ENCODE measurements around the gene KATNAL1.
A peak's percentile ranks its signal among the peaks of the same experiment; 100 is the strongest.

Gene KATNAL1

DNA sequence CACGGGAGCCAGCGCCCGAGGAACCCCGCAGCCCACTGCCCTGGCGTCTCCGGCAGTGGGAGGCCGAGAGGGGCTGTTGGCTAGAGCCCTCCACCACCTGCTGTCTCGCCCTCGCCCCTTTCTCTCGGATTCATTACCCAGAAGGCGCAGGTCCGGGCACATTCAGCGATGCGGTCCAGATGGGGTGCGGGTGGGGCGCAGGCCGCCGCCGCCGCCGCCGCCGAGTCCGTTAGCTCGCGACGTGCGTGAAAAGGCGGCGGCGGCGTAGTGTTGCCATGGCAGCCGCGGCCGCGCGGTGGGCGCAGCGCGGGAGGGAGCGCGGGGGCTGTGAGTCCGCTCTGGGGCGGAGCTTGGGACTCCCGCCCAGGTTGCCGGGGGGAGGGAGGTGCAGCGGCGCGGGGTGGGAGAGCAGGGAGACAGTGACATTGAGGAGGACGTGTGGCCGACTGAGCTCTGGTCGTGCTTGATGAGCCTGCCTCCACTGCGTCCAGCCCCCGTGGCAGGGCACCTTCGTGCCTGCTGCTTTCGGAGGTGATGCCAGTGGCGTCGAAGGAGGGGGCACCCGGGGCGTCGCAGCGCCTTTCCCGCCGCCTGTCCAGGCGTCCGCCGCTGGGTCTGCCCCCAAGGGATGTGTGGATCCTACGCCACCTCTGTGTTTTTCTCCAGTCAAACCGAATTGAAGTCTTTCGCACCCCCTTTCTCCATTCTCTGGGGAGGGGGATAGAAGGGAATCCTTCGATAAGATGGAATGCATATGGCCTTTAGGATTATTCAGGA is at the start of gene KATNAL1:
TSS of gene KATNAL1 (minus strand) at position 358 of the 777 bp plus-strand sequence. CDS start 23,774 bp downstream, outside the sequence.
- peak; percentile 21 to 37 for DNase-seq

DNA sequence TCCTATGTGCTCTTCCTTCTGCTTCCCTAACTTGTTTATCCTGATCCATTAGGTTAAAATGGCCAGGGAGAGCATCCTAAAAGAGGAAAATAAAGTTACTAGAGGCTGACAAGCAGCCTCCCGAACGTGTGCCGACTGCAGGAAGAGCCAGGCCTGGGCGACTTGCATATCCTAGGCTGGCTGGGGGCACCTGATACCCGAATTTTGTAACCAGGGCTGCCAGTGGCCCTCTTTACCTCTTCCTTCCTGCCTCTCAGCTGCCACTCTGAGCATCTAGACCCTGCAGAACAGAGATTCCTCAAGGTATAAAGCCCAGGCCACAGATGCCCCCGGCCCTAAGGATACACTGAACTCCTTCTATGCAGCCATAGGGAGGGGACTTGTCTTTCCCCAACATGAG is 48.5 kb upstream of the KATNAL1 start:
- DNase-seq, result no peak

- DNase-seq, result peak in 1 of 2 donors; percentile 33
Observed at GRCh38 chr13:30355384-30355699, 48.0 kb upstream of the KATNAL1 start.

- DNase-seq, result no peak
Observed at GRCh38 chr13:30354493-30355383, 47.4 kb upstream of the KATNAL1 start.

DNA sequence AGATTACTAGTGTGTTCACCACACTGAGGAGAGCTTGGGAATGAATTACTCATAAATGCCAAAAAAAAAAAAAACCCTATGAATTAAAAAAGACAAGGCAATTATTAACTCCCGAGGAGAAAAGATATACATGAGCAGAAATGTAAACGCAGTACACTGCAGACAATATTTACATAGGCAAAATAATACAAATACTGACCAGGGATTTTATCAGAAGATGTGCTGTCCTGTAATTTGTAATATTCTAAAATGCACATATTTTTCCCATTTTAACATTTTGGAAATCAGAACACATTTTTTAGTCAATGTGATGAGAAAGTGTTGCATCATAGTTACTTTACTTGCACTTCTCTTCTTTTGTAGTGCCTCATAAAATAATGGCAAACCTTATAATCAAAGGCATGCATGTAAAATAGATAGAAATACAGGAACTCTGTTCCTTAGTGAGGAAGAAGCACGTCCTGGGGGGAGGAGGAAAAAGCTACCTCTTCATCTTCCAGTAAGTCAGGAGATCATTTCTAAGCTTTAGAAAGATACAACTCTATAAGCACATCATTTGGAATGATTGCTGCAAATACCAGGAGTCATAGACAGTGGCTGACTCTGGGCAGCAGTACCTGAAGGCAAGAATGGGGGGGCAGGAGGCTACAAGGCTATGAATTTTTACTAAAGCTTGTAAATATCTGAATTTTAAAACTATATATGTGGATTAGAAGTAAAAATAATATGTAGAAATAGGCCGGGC is 46.3 kb upstream of the KATNAL1 start:
- DNase-seq, result no peak

DNA sequence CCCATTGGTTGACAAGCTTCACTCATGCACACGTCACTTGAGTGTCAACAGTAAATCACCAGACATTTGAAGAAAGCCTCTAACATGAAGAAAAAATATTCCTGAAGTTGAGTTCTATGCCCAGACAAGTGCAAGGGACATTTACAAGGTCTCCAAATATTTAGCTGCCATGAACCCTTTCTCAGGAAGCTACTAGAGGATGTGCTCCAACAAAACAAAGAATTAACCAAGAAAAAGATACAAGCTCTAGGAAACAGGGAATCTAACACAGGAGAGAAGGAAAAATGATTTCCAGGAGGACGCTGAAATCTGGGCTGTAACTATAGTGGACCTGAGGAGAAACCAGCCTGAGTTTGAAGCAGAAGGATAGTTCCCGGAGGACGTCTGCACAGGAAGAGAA is 45.7 kb upstream of the KATNAL1 start:
- no peak for DNase-seq

DNA sequence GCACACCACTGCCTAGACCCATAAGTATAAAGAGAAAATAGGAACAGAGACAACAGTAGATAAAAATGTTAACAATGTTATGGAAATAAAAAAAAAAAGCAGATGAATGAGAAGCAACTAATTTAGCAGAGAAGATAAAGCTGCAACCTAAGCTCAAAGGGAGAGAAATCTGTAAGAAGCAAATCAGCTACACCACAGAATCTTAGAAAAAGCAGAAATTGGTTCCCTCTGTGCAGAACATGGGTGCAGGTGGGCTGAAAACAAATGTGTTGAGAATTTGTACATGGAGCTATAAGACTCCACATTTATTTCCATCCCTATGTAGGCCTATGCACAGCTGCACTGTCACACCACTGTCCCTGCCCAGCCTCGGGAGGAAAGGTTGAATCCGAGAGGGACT is 44.8 kb upstream of the KATNAL1 start:
- DNase-seq, result no peak

- no peak for DNase-seq
Observed at GRCh38 chr13:30346789-30347167, 39.4 kb upstream of the KATNAL1 start.

DNA sequence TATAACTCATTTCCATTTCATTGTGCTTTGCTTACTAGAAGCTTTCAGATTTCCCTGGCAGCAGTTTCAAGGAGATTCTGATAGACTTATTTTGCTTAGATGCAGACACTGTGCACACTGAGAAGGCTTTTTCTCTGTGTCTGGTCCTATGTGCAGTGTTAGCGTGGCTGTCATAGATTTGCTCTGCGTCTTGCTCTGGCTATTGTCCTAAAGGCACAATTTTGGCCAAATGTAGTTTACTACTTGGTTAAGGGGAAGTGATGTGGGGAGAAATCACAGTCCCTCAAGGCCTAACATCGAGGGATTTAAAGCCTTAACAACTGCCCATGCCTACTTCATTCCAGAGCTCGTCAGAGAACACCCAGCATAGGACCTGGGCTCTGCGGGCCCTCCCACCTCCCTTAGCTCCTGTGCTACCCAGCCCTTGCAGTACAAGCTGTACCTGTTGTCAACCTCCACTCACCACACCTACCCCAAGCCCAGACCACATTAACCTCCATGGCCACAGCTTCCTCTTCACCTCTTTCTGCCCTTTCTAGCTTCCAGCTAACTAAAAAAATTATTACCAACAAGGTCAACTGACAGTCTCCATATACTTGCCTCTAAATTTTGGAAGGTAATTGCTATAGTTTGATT is 38.9 kb upstream of the KATNAL1 start:
- DNase-seq, result no peak

DNA sequence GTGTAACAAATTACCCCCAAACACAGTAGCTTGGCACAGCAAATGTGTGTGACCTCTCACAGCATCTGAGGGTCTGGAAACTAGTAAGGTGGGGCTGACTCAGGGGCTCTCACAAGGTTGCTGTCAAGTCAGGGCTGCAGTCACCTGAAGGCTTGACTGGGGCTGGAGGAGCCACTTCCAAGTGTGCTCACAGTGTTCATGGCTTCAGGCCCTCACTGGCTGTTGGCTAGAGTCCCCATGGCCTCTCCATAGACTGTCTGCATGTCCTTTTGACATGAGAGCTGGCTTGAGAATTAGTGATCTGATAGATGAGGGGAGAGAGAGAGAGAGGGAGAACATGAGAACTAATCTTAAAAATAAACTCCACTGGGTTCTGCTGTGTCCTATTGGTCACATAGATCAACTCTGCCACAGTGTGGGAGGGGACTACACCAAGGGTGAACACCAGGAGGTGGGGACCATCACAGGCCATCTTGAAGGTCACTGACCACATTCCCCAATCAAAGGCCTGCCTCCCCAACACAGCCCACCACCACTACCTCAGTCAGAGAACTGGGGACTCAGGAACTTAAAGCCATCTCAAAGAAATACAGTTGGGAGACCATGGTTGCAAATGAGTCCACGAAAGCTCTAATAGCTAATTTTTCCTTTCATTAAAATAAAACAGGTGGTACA is 38.2 kb upstream of the KATNAL1 start:
- DNase-seq, result no peak

DNA sequence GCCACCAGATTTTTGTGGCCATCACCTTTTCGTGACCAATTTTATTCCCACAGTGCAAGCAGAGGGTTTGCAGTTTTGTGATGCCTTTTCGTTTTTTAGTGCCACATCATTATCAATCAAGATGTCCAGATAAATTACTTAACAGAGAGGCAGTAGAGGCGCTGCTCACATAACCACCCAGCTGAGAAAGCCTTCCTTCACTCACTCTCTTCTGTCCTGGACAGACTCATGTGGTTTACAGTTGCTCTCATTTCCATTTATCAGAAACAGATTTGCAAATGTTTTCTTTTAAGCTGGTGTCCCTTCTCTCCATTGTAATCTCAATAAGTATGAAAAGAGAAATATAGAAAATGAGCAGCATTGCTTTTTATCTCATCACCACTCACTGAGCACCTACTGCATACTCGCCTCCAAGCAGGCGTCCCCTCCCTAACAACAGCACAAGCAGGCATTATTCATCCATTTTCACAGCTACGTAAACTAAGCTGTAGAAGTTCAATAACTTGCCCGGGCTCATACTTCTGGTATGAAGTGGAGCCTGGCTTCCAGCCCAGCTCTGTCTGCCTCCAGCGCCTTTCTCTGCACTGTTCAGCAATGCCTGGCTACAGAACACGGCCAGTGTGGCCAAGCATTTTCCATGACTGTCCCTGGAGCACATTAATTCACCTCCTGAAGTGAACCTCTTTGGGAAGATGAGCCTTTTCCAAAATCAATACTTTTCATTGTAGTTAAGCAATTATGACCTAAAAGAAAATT is 34.6 kb upstream of the KATNAL1 start:
- DNase-seq, result no peak

DNA sequence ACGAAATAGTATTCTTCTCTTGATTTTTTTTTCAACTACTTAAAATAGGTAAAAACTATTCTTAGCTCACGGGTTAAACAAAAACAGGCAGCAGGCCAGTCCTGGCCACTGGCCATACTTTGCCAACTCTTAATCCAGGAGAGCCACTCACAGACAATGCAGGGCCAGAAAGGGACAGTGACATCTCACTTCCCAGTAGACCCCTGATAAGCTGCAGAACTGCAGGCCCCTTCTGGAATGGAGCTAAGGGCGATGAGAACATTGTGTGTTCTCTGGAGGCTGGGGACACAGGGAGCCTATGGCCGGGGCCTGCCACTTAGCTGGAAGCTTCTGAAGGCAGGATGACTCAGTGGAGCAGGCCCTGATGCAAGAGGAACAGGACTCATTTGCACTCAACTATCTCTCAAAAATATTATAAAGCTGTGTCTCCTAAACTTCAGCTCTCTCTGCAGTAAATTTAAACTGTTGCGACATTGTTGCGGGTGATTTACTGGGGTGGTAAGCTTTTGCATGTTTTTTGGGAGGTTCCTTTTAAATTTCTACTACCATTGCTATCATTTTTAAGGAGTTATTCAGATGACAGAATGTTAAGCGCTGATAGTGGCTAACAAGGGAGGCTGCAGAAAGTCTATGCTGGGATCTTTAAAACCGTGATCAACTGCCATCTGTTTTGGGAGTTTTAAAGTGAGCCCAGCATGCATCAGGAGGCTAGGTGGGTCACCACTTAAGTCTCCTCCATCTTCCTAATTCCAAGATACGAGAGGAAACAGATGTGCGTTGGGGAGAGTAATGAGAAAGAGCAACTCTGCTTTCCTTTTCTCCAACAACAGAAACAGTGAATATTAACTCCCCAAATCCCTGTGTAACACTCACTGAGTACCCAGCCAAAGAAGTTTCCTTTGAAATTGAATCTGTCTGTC is 33.2 kb upstream of the KATNAL1 start:
- peak in 1 of 2 donors; percentile 33 for DNase-seq

- DNase-seq, result no peak
Observed at GRCh38 chr13:30339738-30340330, 32.5 kb upstream of the KATNAL1 start.

- DNase-seq, result no peak
Observed at GRCh38 chr13:30338952-30339351, 31.6 kb upstream of the KATNAL1 start.

GRCh38 chr13:30338331-30338851 is 31.0 kb upstream of the KATNAL1 start:
- no peak for DNase-seq

DNA sequence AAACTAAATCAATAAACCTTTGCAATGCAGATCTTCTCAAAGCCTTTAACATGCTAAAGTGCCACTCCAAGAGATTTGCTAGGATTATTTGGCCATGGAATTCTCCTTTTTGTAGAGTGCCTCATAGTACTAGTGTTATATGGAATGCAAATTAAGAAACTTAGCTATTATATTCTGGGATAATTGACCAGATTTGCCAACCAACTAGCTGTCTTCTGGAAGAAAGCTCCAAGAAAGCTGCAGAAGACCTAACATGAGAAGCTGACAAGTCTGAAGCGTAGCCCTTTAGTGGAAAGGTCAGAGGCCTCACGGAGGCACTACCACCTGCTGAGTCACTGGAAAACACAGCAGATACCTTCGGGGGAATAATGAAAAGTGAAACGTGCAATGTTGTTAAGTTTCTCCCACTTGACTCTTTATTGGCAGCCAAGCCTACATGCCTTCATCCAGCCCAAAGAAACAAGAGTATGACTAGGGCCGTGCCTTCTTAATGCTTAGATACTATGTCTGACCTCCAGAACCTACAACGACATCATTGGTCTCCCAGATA is 29.8 kb upstream of the KATNAL1 start:
- DNase-seq, result no peak

GRCh38 chr13:30334663-30335386 is 27.5 kb upstream of the KATNAL1 start:
- peak; percentile 33 to 87 for DNase-seq

- no peak for DNase-seq
Observed at GRCh38 chr13:30333616-30334015, 26.3 kb upstream of the KATNAL1 start.

Measured in inflammatory macrophage treated with lipopolysaccharide for 1 hour (primary cell).